ENCODE data around the gene TNFAIP3.

TNFAIP3 gene

GRCh38 chr6:137866200-137866913 lies 702 bp upstream of the TNFAIP3 start:
- no peak for DNase-seq

DNA sequence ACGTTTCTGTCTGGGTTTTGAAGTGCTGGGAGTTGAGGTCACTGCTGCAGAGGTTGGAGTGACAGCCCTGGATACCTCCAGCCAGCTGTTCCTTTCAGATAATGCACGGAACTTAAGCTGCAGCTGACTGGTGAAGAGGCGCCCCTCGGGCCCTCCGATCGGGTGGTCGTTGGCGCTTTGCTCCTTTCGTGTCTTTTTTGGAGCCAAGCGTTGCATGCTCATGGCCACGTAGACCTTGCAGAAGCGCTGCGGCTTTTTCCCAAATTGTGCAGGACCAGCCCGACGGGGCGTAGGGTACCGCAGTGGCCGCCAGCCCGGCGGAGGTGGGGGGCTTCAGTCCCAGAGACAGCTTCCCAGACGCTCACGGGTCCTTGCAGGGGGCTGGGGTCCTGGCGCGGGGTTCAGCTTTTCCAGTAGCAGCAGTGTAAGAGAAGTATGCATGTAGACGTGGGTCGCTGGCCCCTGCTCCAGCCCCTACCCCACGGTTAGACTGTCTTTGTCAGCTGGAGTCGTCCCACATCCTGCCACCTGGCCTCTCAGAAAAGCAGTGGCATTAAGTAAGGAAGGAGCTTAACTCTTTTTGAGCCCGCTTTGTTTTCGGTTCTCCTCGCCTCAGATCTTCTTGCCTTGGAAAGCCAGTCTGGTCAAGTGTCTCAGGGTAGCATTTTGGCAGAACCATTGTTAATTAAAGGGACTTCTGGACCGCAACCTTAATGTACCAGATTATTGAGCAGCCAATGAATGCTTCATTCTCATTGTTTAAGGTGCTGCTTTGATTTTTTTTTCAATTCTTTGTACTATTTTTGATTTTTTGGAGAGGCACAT lies 838 bp downstream of the TNFAIP3 start:
- peak; percentile 39 for DNase-seq

DNA sequence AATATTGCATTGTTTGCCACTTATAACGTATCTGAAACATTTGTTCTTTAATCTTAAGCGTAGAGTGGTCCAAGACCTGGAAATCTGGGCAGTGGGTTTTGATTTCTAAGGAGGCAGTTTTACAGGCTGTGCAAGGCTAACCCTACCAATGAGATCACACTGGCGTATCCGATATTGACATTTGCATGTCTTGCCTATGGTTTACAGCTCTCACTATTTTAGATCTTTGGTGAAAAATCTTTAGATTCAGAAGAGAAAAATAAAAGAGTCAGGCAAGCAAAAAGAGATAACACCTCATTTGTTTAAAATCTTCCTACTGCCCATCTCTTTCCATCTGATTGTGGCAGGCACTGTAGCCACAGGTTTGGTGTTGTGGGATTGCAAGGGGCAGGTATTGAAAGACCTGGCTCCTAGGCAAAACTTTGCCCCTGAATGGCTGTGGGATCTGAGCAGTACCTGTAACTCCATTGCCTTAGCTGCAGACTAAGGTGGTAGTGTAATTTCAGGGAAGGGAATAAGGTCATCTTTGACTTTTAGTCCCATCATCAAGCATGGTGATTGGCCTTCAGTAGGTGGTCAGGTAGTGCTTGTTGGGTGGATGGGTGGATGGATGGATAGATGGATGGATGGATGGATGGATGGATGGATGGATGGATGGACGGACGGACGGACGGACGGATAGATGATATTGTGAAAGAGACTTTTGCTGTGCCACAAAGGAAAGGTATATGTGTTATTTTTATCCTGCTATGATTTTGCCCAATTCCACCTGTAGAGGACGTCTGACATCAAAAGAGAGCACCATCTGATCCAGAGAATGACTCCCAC lies 1.9 kb downstream of the TNFAIP3 start:
- no peak for DNase-seq

- DNase-seq: no peak
Observed at GRCh38 chr6:137869549-137870307, 2.7 kb downstream of the TNFAIP3 start.

DNA sequence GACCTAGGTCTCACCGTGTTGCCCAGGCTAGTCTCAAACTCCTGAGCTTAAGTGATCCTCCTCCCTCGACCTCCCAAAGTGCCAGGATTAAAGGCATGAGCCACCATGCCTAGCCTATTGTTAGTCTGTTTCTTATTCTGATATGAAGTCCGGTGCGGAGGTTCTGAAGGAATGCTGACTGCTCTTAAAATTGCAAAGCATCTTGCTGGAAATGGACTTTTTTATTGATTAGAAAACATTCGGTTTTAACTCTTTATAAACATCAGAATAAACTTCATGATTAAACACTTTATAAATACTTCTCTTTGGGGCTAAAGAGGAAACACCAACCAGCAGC lies 3.2 kb downstream of the TNFAIP3 start:
- no peak for DNase-seq

DNA sequence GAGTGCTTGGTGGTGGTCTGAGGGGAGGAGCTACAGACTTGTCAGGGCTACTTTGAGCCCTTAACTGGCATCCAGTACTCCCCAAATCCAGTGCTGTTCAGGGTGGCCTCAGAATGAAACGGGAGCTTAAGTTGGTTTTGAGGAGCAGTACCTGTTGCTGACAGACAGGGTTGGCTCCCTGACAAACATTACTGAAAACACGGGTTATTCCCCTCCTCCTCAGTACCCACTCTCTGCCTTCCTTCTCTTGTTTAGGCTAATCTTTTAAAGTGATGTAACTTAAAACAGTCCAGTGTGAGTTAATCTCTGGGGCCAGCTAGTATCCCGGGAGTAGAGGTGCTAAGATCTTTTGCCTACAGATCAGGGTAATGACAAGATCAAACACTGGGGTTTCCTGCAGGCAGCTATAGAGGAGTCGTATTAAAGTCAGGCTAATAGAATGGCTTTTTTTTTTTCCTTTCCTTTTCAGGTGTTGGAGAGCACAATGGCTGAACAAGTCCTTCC lies 3.7 kb downstream of the TNFAIP3 start:
- DNase-seq: no peak

- DNase-seq: no peak
Observed at GRCh38 chr6:137871291-137871690, 4.2 kb downstream of the TNFAIP3 start.

- no peak for DNase-seq
Observed at GRCh38 chr6:137871831-137872454, 4.9 kb downstream of the TNFAIP3 start.

DNA sequence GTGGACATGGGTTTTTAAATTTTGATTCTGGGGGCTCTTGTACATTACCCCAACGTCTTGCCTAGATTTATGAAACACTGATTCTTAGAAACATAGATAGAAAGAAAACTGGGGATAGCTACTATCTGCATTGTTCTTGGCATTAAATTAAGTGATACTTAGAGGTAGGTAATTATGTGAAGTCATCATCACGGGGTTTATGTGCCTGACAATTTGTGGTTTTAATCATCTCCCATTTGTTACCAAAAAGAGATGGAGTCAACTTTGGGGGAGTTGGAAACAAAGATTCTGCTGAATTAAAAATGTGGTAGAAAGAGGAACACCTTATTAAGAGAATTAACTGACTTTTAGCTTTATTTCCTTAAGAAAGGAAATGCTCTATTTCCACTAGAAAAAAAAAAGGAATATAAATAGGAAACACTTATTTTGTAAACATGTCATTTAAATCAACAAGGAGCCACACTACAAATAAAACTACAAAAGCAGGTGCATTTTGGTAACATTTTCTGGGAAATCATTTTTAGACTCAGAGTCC lies 5.6 kb downstream of the TNFAIP3 start:
- DNase-seq: no peak

DNA sequence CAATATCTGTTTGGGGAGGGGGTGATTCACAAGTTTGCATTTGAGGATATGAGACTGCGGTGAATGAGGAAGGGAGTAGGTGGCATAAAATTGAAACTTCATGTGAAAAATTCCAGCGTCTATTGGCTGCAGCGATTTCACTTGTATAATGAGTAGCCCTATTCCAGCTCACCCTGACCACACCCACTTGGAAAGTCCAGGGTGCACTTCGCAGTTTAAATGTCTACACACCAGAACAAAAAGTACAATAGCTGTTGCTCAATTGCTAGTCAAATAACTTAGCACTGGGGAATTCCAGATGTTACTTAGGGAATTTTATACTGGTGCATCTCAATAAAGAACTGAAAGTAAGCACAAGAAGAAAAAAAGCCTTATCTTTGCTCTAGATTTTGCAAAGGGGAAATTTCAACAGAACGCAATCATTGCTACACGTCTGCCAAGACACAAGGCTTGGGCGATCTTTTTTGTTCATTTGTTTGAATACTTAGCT lies 6.3 kb downstream of the TNFAIP3 start:
- no peak for DNase-seq

GRCh38 chr6:137874204-137875057 lies 7.4 kb downstream of the TNFAIP3 start:
- DNase-seq: no peak

DNA sequence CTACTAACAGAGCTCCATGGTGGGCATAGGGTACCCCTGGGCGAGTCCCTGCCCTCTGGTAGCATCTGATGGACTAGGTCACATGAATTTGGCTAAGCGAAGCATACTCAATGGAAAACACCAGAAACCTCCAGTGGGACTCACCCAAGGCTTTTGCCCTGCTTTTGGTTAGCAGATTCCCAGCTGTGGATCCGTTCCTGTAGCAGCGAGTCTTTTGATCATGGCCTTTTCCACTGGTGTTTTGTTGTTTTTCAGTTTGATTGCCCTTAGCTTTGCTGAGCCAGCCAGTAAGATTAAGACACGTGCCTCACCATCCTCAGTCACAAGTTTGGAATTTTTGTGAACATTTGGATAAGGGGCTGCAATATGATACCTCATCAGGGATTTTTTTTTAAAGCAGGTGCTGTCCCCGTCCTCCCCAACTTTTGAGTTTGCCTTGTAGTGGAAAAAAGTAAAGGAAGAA lies 8.0 kb downstream of the TNFAIP3 start:
- DNase-seq: no peak

DNA sequence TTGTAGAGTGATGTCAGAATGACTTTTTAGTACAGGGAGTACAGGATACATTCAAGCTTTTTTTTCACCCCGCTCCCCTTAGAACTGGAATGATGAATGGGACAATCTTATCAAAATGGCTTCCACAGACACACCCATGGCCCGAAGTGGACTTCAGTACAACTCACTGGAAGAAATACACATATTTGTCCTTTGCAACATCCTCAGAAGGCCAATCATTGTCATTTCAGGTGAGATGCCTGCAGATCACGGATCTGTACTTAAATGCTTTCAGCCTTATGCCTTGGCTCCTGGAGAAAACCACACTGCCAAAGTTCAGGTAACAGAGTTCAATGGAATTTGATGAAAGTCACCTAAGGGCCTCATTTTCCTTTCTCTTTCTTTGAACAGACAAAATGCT lies 8.5 kb downstream of the TNFAIP3 start:
- no peak for DNase-seq

- DNase-seq: no peak
Observed at GRCh38 chr6:137876547-137876946, 9.5 kb downstream of the TNFAIP3 start.

DNA sequence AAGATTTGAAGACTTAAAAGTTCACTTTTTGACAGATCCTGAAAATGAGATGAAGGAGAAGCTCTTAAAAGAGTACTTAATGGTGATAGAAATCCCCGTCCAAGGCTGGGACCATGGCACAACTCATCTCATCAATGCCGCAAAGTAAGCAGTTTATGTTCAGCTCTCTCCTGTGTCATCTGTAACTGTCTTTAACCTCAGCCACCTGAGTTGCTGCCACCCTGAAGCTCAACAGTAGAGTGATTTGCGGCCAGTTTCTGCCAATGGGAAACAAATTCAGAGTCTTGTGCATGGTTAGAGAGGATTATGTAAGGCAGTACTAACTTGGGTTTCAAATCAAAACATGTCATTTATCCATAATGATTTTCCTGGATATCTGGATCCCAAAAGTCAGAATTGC lies 10.1 kb downstream of the TNFAIP3 start:
- DNase-seq: no peak

GRCh38 chr6:137877606-137878005 lies 10.5 kb downstream of the TNFAIP3 start:
- no peak for DNase-seq

DNA sequence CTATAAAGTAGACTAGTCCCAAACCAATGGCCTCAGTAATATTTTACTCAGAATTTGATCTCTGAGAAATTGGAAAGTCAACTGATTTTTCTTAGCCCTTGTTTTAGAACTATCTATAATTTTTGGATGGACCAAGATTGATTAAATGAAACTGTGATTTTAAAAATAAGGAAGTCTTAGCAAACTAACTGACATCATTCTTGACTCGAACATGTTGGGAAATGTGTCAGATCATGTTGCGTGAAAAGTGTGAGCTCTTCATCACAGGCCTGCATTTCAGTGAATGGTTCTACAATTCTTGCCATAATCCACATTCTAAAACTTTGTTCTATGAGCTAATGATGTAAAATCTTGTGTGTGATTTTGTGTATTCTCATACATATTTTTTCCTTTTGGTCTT lies 11.0 kb downstream of the TNFAIP3 start:
- no peak for DNase-seq

DNA sequence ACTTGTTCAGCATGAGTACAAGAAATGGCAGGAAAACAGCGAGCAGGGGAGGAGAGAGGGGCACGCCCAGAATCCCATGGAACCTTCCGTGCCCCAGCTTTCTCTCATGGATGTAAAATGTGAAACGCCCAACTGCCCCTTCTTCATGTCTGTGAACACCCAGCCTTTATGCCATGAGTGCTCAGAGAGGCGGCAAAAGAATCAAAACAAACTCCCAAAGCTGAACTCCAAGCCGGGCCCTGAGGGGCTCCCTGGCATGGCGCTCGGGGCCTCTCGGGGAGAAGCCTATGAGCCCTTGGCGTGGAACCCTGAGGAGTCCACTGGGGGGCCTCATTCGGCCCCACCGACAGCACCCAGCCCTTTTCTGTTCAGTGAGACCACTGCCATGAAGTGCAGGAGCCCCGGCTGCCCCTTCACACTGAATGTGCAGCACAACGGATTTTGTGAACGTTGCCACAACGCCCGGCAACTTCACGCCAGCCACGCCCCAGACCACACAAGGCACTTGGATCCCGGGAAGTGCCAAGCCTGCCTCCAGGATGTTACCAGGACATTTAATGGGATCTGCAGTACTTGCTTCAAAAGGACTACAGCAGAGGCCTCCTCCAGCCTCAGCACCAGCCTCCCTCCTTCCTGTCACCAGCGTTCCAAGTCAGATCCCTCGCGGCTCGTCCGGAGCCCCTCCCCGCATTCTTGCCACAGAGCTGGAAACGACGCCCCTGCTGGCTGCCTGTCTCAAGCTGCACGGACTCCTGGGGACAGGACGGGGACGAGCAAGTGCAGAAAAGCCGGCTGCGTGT lies 11.6 kb downstream of the TNFAIP3 start:
- DNase-seq: no peak

DNA sequence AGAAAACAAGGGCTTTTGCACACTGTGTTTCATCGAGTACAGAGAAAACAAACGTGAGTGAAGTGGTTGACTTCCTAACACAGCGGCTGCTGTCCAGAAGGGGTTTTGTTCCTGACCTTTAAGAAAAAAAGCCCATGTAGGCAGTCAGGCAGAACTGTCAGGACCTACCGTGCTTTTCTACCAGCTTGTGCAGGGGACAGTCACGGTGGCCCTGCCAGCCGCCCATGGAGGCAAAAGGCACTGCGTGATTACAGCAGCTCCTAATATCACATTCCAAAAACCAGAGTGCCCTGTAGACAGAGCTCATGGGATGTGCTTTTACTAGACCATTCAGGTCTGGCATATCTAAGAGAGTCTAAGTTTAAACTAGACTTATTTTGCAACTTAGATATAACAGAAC lies 12.2 kb downstream of the TNFAIP3 start:
- no peak for DNase-seq
